Fibroblast of villous mesenchyme (primary cell): ENCODE measurements around the gene DESI1. TPM values are rescaled to one million over a fixed set of nuclear protein-coding genes. Genes with fewer than 3 reads are reported as not detected.
"Not testable (repeated sequence)": the region's sequence is repeated elsewhere in the genome, so short reads cannot be mapped to it uniquely, and the experiment has no call there.

Experiments
- DNase-seq: peaks from one replicate; pipeline ENCODE4 v3.0.0-alpha.2; 2010; ENCODE audit warnings: low read depth
- H3K4me3 ChIP-seq: 2 replicates; pipeline ENCODE4 v1.5.1; 2011; ENCODE audit warnings: low read depth, mild to moderate bottlenecking, low read length
- CTCF ChIP-seq: IDR thresholded peaks from 2 replicates; pipeline ENCODE4 v1.5.1; 2012; ENCODE audit warnings: low read depth, mild to moderate bottlenecking, low read length; ENCODE audit not compliant: insufficient read depth
- total RNA-seq: library from RNA; depleted of rRNA; stranded (reverse); fragments of >200 nt; gene quantifications from 2 replicates; pipeline ENCODE4 v1.2.3, GENCODE V29; 2012

The DESI1 gene
- total RNA-seq, 1 donor, result 27.6 TPM

DNA sequence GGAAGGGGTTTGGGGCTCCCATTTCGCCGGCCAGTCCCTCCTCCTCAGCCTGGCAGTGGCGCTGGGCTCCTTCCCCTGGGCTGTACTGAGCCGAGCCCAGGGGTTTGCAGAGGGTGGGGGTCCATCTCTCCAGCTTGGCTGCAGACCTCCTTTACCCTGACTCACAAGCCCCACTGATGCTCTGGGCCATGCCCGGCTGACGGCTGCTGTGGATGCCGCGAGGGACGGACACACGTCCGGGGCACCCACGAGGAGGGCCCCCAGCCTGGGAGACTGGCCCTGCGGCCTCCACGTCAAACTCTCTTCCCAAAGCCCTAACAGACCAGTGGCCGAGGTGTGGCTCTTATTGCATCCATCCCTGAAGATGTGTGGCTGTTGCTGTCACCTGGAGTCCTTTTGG lies 45.3 kb downstream of the DESI1 start:
- no peak overlapping the region for H3K4me3 ChIP-seq
- TF ChIP-seq CTCF, result no peak
- DNase-seq, result no peak

DNA sequence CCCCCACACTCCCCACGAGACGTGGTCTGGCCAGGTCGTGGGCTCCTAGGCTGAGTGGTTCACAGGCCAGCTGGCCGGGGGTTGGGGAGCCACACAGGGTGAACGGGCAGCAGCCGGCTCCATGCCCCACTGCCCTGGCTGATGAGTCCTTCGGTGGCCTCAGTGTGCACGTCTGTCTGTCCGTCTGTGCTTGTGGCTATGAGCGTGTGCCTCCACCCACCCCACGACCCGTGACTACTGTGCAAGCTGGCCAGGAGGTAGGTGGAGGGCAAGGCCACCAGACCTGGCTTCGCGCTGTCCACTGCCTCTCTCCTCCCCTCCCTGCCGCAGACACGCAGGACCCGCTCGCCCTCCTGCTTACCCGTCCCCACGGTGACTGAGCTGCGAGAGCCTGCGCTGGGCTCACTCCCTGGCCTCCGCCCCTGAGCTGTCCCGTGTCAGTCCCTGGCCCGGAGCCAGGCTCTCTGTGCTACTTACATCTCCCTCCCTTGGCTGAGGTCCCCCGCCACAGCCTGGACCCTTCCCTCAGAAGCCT lies 45.9 kb downstream of the DESI1 start:
- H3K4me3 ChIP-seq, result no peak overlapping the region
- no peak for TF ChIP-seq CTCF
- peak; percentile 34 for DNase-seq

GRCh38 chr22:41573677-41574076 lies 47.2 kb downstream of the DESI1 start:
- no peak for TF ChIP-seq CTCF

GRCh38 chr22:41572305-41572704 lies 48.5 kb downstream of the DESI1 start:
- H3K4me3 ChIP-seq, DNase-seq: not testable (repeated sequence)

More at GRCh38 chr22:41573677-41574076, 47.2 kb downstream of the DESI1 start:
- H3K4me3 ChIP-seq, result no peak overlapping the region
- no peak for DNase-seq

GRCh38 chr22:41571786-41572185 lies 49.1 kb downstream of the DESI1 start:
- TF ChIP-seq CTCF, result no peak
- no peak overlapping the region for H3K4me3 ChIP-seq
- DNase-seq, result no peak

DNA sequence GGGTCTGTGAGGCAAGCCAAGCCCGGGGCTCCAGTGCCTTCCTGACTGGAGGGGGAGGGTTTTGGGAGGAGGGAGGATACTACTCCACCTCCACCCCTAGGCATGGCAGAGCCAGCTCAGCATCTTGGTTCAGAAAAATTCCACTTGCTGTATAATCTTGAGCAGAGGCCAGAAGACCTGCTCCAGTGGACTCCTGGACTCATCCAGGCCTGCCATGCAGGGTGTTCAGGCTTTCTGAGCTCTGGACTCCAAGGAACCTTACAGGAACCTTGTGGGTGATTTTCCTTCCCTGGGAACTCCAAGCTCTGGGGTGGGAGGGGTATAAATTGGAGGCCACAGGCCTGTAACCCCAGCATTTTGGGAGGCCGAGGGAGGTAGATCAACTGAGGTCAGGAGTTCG lies 50.6 kb downstream of the DESI1 start:
- no peak for TF ChIP-seq CTCF
- DNase-seq, result no peak
- no peak overlapping the region for H3K4me3 ChIP-seq

- DNase-seq, result no peak
- TF ChIP-seq CTCF, result no peak
- no peak overlapping the region for H3K4me3 ChIP-seq
Observed at GRCh38 chr22:41568811-41569210, 52.0 kb downstream of the DESI1 start.

- no peak for TF ChIP-seq CTCF
- H3K4me3 ChIP-seq, result no peak overlapping the region
- no peak for DNase-seq
Observed at GRCh38 chr22:41567512-41567768, 53.4 kb downstream of the DESI1 start.
